ENCODE results near the gene RAPGEF1. TPM values are rescaled to one million over a fixed set of nuclear protein-coding genes. Genes with fewer than 3 reads are reported as not detected.

RAPGEF1 gene
- total and polyA plus RNA-seq, 11 donors = 50.6 to 161 (median 115) TPM

GRCh38 chr9:131625508-131625787 lies 114.4 kb downstream of the RAPGEF1 start:
- 49 to 65% (median 57%) methylated on average over 6 of the region's 6 CpGs for WGBS, 4 donors
- TF ChIP-seq POLR2A (IDR thresholded peaks at IDR 0.05) (no peak), CTCF (IDR thresholded peaks at IDR 0.05) (no peak)
- H3K36me3 ChIP-seq = peaks cover 0 to 94% (median 84%) of the 10 kb centered on the region in 9 donors
- intact Hi-C loops (cut with DNase I) = loop anchor here in 1 of 10 donors (10.0 kb wide), 1 partner anchor 109 kb away; no protein-coding TSS in a partner anchor
- no peak overlapping the region for H3K4me3 ChIP-seq
- no peaks in the 10 kb centered on the region for H3K9me3 ChIP-seq
- H3K4me1 ChIP-seq = peaks cover 11 to 76% (median 35%) of the 10 kb centered on the region in 12 donors
- H3K27ac ChIP-seq = peak overlapping the region in 9 of 12 donors; percentile 25 to 91 (median 73)
- DNase-seq (no peak), ATAC-seq (no peak)
- H3K27me3 ChIP-seq = no peaks in the 10 kb centered on the region

- no peaks in the 10 kb centered on the region for H3K9me3 ChIP-seq
- ATAC-seq (peak; percentile 68 to 80 (median 74)), DNase-seq (peak in 4 of 5 donors; percentile 59 to 83 (median 66))
- H3K27me3 ChIP-seq = no peaks in the 10 kb centered on the region
- TF ChIP-seq POLR2A (IDR thresholded peaks at IDR 0.05) (no peak), CTCF (IDR thresholded peaks at IDR 0.05) (no peak)
- H3K36me3 ChIP-seq = peaks cover 0 to 94% (median 88%) of the 10 kb centered on the region in 9 donors
- WGBS, 4 donors = 27 to 38% (median 36%) methylated on average over 9 to 13 of the region's 13 CpGs
- peaks cover 11 to 70% (median 32%) of the 10 kb centered on the region in 12 donors for H3K4me1 ChIP-seq
- H3K27ac ChIP-seq = peak overlapping the region in 11 of 12 donors; percentile 48 to 84 (median 68)
- H3K4me3 ChIP-seq = no peak overlapping the region
- intact Hi-C loops (cut with DNase I) = loop anchor here in 2 of 10 donors (5.0 to 10.0 kb wide), 2 partner anchors 47 to 110 kb away; no protein-coding TSS in a partner anchor
Measured at GRCh38 chr9:131624636-131625507, 115.0 kb downstream of the RAPGEF1 start.

- no peak for ATAC-seq
- H3K36me3 ChIP-seq = peaks cover 2 to 97% (median 91%) of the 10 kb centered on the region in 9 donors
- peak overlapping the region in 10 of 12 donors; percentile 53 to 84 (median 66) for H3K27ac ChIP-seq
- DNase-seq = peak in 1 of 5 donors; percentile 54
- TF ChIP-seq CTCF (IDR thresholded peaks at IDR 0.05) (no peak), POLR2A (IDR thresholded peaks at IDR 0.05) (no peak)
- peaks cover 11 to 59% (median 26%) of the 10 kb centered on the region in 12 donors for H3K4me1 ChIP-seq
- no peak overlapping the region for H3K4me3 ChIP-seq
- no peaks in the 10 kb centered on the region for H3K27me3 ChIP-seq
- WGBS, 4 donors = 87 to 93% (median 91%) methylated on average over 14 of the region's 14 CpGs
- peaks cover 0 to under 1% (median 0%) of the 10 kb centered on the region in 12 donors for H3K9me3 ChIP-seq
- intact Hi-C loops (cut with DNase I) = loop anchor here in 2 of 10 donors (5.0 to 10.0 kb wide), 2 partner anchors 49 to 111 kb away; no protein-coding TSS in a partner anchor
Measured at GRCh38 chr9:131623655-131624330, 116.1 kb downstream of the RAPGEF1 start.
